Activated effector memory CD4-positive, alpha-beta T cell treated with Interleukin-2 at 50 U/mL for 16 hours (primary cell): ENCODE data around the gene PLA2G2F.

Experiments used
- DNase-seq: peaks from one replicate; pipeline ENCODE4 v3.0.0-alpha.2; 2020

Gene PLA2G2F

GRCh38 chr1:20138961-20139550 lies at the start of gene PLA2G2F:
Gene PLA2G2F (plus strand): TSS chr1:20139323. CDS start chr1:20139428, 105 bp downstream.
- no peak for DNase-seq

GRCh38 chr1:20089328-20090077 lies 49.6 kb upstream of the PLA2G2F start:
- DNase-seq, result no peak

GRCh38 chr1:20090119-20090518 lies 49.0 kb upstream of the PLA2G2F start:
- DNase-seq, result no peak

- DNase-seq, result no peak
Observed at GRCh38 chr1:20090641-20091040, 48.5 kb upstream of the PLA2G2F start.

- DNase-seq, result no peak
Observed at GRCh38 chr1:20093303-20093702, 45.8 kb upstream of the PLA2G2F start.

- no peak for DNase-seq
Observed at GRCh38 chr1:20093940-20094391, 45.2 kb upstream of the PLA2G2F start.

- DNase-seq, result no peak
Observed at GRCh38 chr1:20095564-20096434, 43.3 kb upstream of the PLA2G2F start.

- DNase-seq, result no peak
Observed at GRCh38 chr1:20096840-20097447, 42.2 kb upstream of the PLA2G2F start.

GRCh38 chr1:20099533-20099932 lies 39.6 kb upstream of the PLA2G2F start:
- no peak for DNase-seq

GRCh38 chr1:20100632-20101355 lies 38.3 kb upstream of the PLA2G2F start:
- no peak for DNase-seq

- no peak for DNase-seq
Observed at GRCh38 chr1:20102875-20103274, 36.2 kb upstream of the PLA2G2F start.

GRCh38 chr1:20105856-20106255 lies 33.3 kb upstream of the PLA2G2F start:
- DNase-seq, result no peak

GRCh38 chr1:20107351-20107750 lies 31.8 kb upstream of the PLA2G2F start:
- no peak for DNase-seq

- DNase-seq, result no peak
Observed at GRCh38 chr1:20107796-20108195, 31.3 kb upstream of the PLA2G2F start.

GRCh38 chr1:20108366-20109123 lies 30.6 kb upstream of the PLA2G2F start:
- DNase-seq, result no peak

GRCh38 chr1:20109223-20109856 lies 29.8 kb upstream of the PLA2G2F start:
- no peak for DNase-seq

- no peak for DNase-seq
Observed at GRCh38 chr1:20110679-20111078, 28.4 kb upstream of the PLA2G2F start.

GRCh38 chr1:20111452-20111851 lies 27.7 kb upstream of the PLA2G2F start:
- no peak for DNase-seq

GRCh38 chr1:20112279-20113000 lies 26.7 kb upstream of the PLA2G2F start:
- no peak for DNase-seq

GRCh38 chr1:20114021-20114648 lies 25.0 kb upstream of the PLA2G2F start:
- DNase-seq, result no peak
